H1 (cell line): ENCODE data around the gene LSM14B. TPM values are rescaled to one million over a fixed set of nuclear protein-coding genes. Genes with fewer than 3 reads are reported as not detected.

Experiments used
- CTCF ChIA-PET: fragments of 300-600 bp; sonication (Branson Sonifier 250); formaldehyde crosslinking; loops from one replicate; lab custom pipeline; 2021; ENCODE audit not compliant: partially characterized antibody; lab: Charles Lee
- POLR2A ChIA-PET: fragments of 300-600 bp; sonication (Branson Sonifier 250); formaldehyde crosslinking; loops from one replicate; lab custom pipeline; 2021; ENCODE audit warnings: inconsistent platforms; ENCODE audit not compliant: partially characterized antibody; lab: Charles Lee
- DNase-seq, 2 experiments: peaks; one replicate each; pipeline versions ENCODE4 v3.0.0 to v3.0.0-alpha.2; 2010 to 2022; ENCODE audit warnings: low spot score in 2 of 2, low read depth in 1 of 2, mixed read lengths in 1 of 2
- FAIRE-seq: peaks from 2 replicates; lab custom pipeline; 2011; peaks lifted over from hg19 to GRCh38; lab: Jason Lieb, UNC
- H2AFZ ChIP-seq: 2 replicates; pipeline ENCODE4 v1.8.1; 2012; ENCODE audit warnings: low read length, inconsistent platforms
- H2AK5ac ChIP-seq: 2 replicates; pipeline ENCODE4 v1.6.1; 2013; ENCODE audit warnings: low read depth, low read length
- H2BK120ac ChIP-seq: replicated peaks from 2 replicates; pipeline ENCODE3; 2013; ENCODE audit warnings: low read depth, low read length, inconsistent platforms
- H2BK12ac ChIP-seq: 2 replicates; pipeline ENCODE4 v1.6.1; 2013; ENCODE audit warnings: low read depth, low read length
- H2BK15ac ChIP-seq: 2 replicates; pipeline ENCODE4 v1.6.1; 2013; ENCODE audit warnings: low read length
- H2BK20ac ChIP-seq: 2 replicates; pipeline ENCODE4 v1.6.1; 2013; ENCODE audit warnings: low read length
- H2BK5ac ChIP-seq: 2 replicates; pipeline ENCODE4 v1.6.1; 2013; ENCODE audit warnings: low read depth, low read length
- H3K14ac ChIP-seq: 2 replicates; pipeline ENCODE4 v1.6.1; 2013; ENCODE audit warnings: inconsistent platforms; ENCODE audit not compliant: insufficient read length
- H3K18ac ChIP-seq: 2 replicates; pipeline ENCODE4 v1.6.1; 2013; ENCODE audit warnings: low read length; ENCODE audit errors: extremely low read depth
- H3K23ac ChIP-seq: 2 replicates; pipeline ENCODE4 v1.6.1; 2013; ENCODE audit warnings: inconsistent platforms; ENCODE audit not compliant: insufficient read length
- H3K23me2 ChIP-seq: 2 replicates; pipeline ENCODE4 v1.6.1; 2013; ENCODE audit warnings: low read depth, low read length
- H3K27ac ChIP-seq: 2 replicates; pipeline ENCODE4 v1.6.1; 2011; ENCODE audit warnings: low read depth, low read length, inconsistent platforms
- H3K27me3 ChIP-seq, 4 experiments: replicated peaks in 1 of 4; 1 replicate in 1 of 4; 2 replicates in 3 of 4; pipeline versions ENCODE4 v1.6.1 to v1.8.1; 2011 to 2013; ENCODE audit warnings: low read length in 3 of 4, mild to moderate bottlenecking in 3 of 4, inconsistent platforms in 2 of 4, mixed read lengths in 2 of 4, moderate library complexity in 1 of 4; ENCODE audit not compliant: control insufficient read depth in 3 of 4, insufficient read depth in 3 of 4; ENCODE audit errors: extremely low read depth in 1 of 4
- H3K36me3 ChIP-seq, 4 experiments: 2 replicates each; pipeline versions ENCODE4 v1.6.1 to v1.8.1; 2011 to 2013; ENCODE audit warnings: mild to moderate bottlenecking in 4 of 4, low read length in 3 of 4, moderate library complexity in 2 of 4, control low read depth in 1 of 4, inconsistent platforms in 1 of 4; ENCODE audit not compliant: insufficient read depth in 4 of 4, control insufficient read depth in 2 of 4
- H3K4ac ChIP-seq: replicated peaks from 2 replicates; pipeline ENCODE3; 2013; ENCODE audit warnings: low read length, low read depth, mixed read lengths, inconsistent platforms; ENCODE audit not compliant: insufficient read length
- H3K4me1 ChIP-seq, 4 experiments: replicated peaks in 1 of 4; 1 replicate in 1 of 4; 2 replicates in 3 of 4; pipeline versions ENCODE4 v1.6.1 to v1.8.1; 2011 to 2013; ENCODE audit warnings: low read length in 3 of 4, inconsistent platforms in 2 of 4, mixed read lengths in 1 of 4; ENCODE audit not compliant: insufficient read depth in 4 of 4, control insufficient read depth in 3 of 4
- H3K4me2 ChIP-seq, 2 experiments: 2 replicates each; pipeline versions ENCODE4 v1.6.1 to v1.8.1; 2011 to 2013; ENCODE audit warnings: low read depth in 2 of 2, low read length in 2 of 2, control low read depth in 1 of 2, inconsistent platforms in 1 of 2, mild to moderate bottlenecking in 1 of 2; ENCODE audit not compliant: insufficient read depth in 1 of 2
- H3K4me3 ChIP-seq, 4 experiments: fragments of 200-600, 300-600 bp in 1 of 4; sonication (generic), shearing (Covaris generic), sonication (Bioruptor Twin) in 1 of 4; 2 replicates each; pipeline versions ENCODE4 v1.5.1 to v1.8.1; 2011 to 2016; ENCODE audit warnings: low read length in 4 of 4, low read depth in 3 of 4, control low read depth in 2 of 4, inconsistent platforms in 2 of 4, mild to moderate bottlenecking in 2 of 4, mixed read lengths in 1 of 4, moderate library complexity in 1 of 4; ENCODE audit not compliant: insufficient read depth in 2 of 4; ENCODE audit errors: extremely low read depth in 1 of 4
- H3K56ac ChIP-seq: replicated peaks from 2 replicates; pipeline ENCODE3; 2013; ENCODE audit warnings: low read depth, mild to moderate bottlenecking, mixed read lengths, low read length, inconsistent platforms; ENCODE audit not compliant: insufficient read length
- H3K79me1 ChIP-seq: 2 replicates; pipeline ENCODE4 v1.6.1; 2013; ENCODE audit warnings: low read depth, low read length, control low read depth
- H3K79me2 ChIP-seq, 2 experiments: 2 replicates each; pipeline versions ENCODE4 v1.6.1 to v1.8.1; 2012 to 2013; ENCODE audit warnings: low read length in 2 of 2, mild to moderate bottlenecking in 2 of 2, inconsistent platforms in 1 of 2; ENCODE audit not compliant: insufficient read depth in 2 of 2, control insufficient read depth in 1 of 2
- H3K9ac ChIP-seq, 4 experiments: replicated peaks in 1 of 4; 1 replicate in 1 of 4; 2 replicates in 3 of 4; pipeline versions ENCODE4 v1.6.1 to v1.8.1; 2011 to 2013; ENCODE audit warnings: low read depth in 3 of 4, low read length in 3 of 4, control low read depth in 2 of 4, mild to moderate bottlenecking in 2 of 4, moderate library complexity in 2 of 4, inconsistent platforms in 1 of 4; ENCODE audit errors: extremely low read depth in 1 of 4
- H3K9me3 ChIP-seq, 2 experiments: 2 replicates each; pipeline versions ENCODE4 v1.6.1 to v1.8.1; 2012 to 2013; ENCODE audit warnings: mild to moderate bottlenecking in 2 of 2, moderate library complexity in 2 of 2, control low read depth in 1 of 2, inconsistent platforms in 1 of 2, low read depth in 1 of 2, low read length in 1 of 2, mixed read lengths in 1 of 2; ENCODE audit not compliant: insufficient read depth in 2 of 2
- H4K20me1 ChIP-seq, 2 experiments: replicated peaks in 1 of 2; 2 replicates each; pipeline versions ENCODE3 to v1.8.1; 2011 to 2013; ENCODE audit warnings: inconsistent platforms in 2 of 2, low read length in 2 of 2, mild to moderate bottlenecking in 1 of 2; ENCODE audit not compliant: insufficient read depth in 2 of 2, control insufficient read depth in 1 of 2
- H4K5ac ChIP-seq: 2 replicates; pipeline ENCODE4 v1.6.1; 2013; ENCODE audit warnings: low read length, low read depth, mixed read lengths, inconsistent platforms; ENCODE audit not compliant: insufficient read length
- H4K8ac ChIP-seq: 2 replicates; pipeline ENCODE4 v1.8.0; 2013; ENCODE audit warnings: mild to moderate bottlenecking, moderate library complexity, low read length, inconsistent platforms; ENCODE audit not compliant: insufficient read depth; ENCODE audit errors: extremely low read depth
- H4K91ac ChIP-seq: replicated peaks from 2 replicates; pipeline ENCODE3; 2013; ENCODE audit warnings: low read length, mixed read lengths, inconsistent platforms; ENCODE audit not compliant: insufficient read length
- CHD2 ChIP-seq: IDR thresholded peaks from 2 replicates; pipeline ENCODE4 v1.6.1; 2012; ENCODE audit warnings: low read length, improper control_type of control experiment
- CTBP2 ChIP-seq: IDR thresholded peaks from 2 replicates; pipeline ENCODE4 v1.7.0; 2011; ENCODE audit warnings: borderline replicate concordance, mild to moderate bottlenecking, moderate library complexity, mixed read lengths, low read length; ENCODE audit not compliant: insufficient read depth, insufficient read length
- JUND ChIP-seq: IDR thresholded peaks from 2 replicates; pipeline ENCODE4 v1.6.1; 2011; ENCODE audit warnings: mild to moderate bottlenecking, improper control_type of control experiment, low read length
- NANOG ChIP-seq: IDR thresholded peaks from 2 replicates; pipeline ENCODE4 v1.6.1; 2011; ENCODE audit warnings: low read length, low read depth, mild to moderate bottlenecking, inconsistent platforms; ENCODE audit not compliant: insufficient read depth, poor library complexity, severe bottlenecking
- POLR2AphosphoS5 ChIP-seq: IDR thresholded peaks from 2 replicates; pipeline ENCODE4 v1.6.1; 2011; ENCODE audit warnings: low read depth, low read length
- TEAD4 ChIP-seq: IDR thresholded peaks from 2 replicates; pipeline ENCODE4 v1.6.1; 2012; ENCODE audit warnings: low read depth, low read length, inconsistent platforms, mixed read lengths
- WGBS, 2 experiments: shearing (Covaris generic) in 1 of 2; methylation state at CpG; one replicate each; pipeline versions ENCODE4 v1.1.6 to v1.1.7; 2013 to 2015; ENCODE audit warnings: low lambda C conversion rate in 2 of 2, mixed read lengths in 2 of 2, inconsistent platforms in 1 of 2, low coverage in 1 of 2, missing lambda C conversion rate in 1 of 2; ENCODE audit not compliant: insufficient replicate concordance in 2 of 2, insufficient coverage in 1 of 2, insufficient read length in 1 of 2; ENCODE audit errors: extremely low coverage in 1 of 2, missing lambda C conversion rate in 1 of 2; 5-methylcytosine and 5-hydroxymethylcytosine counted together
- polyA plus RNA-seq, 7 experiments: library from polyadenylated mRNA; depleted of rRNA in 3 of 7; stranded (reverse) in 5 of 7; unstranded in 2 of 7; fragments of >200 nt in 5 of 7; fragments of 200-250 nt in 2 of 7; gene quantifications; 1 replicate in 5 of 7; 2 replicates in 1 of 7; 4 replicates in 1 of 7; pipeline versions ENCODE4 v1.2.1 to v1.2.3, GENCODE V29; 2011 to 2013; ENCODE audit warnings: missing spikeins in 2 of 7, mixed read lengths in 2 of 7
- total RNA-seq: library from RNA; stranded (reverse); fragmentation: NEBNext Ultra II Directional; extraction: Animal tissue kit (Norgen Biotek cat#: 25700); gene quantifications from 2 replicates; pipeline ENCODE4 v1.2.1, GENCODE V29; 2021

LSM14B gene
- total and polyA plus RNA-seq, 2 of the 8 experiments (the other 6 are each of a cell fraction or from before 2014, with no cell fraction given) = 58.3 to 65.6 TPM

DNA sequence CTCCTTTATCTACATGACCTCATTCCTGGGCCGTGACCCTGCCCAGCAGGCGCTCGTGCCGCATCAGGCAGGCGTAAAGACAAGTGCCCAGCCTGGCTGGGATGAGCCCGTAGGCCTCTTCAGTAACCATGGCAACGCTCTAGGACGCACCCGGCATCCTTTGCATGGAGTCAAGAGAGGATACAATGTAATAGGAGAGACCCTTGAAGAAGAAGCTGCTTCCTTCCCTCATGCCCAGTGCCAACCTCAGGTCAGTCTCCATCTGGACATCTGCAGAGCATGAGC, 5.0 kb upstream of the LSM14B start:
- no peak overlapping the region for H2BK5ac ChIP-seq
- WGBS, 2 experiments = 86% methylated on average over 9 of the region's 9 CpGs; no CpG with 5 or more reads in 1 of the 2 experiments
- H4K20me1 ChIP-seq = no peaks in the 10 kb centered on the region
- H3K9me3 ChIP-seq = peaks cover 0 to 5% of the 10 kb centered on the region in 2 experiments; a peak in 1 of 4 replicates
- no peak overlapping the region for H3K18ac ChIP-seq
- H3K14ac ChIP-seq = no peak overlapping the region
- H3K23me2 ChIP-seq = peaks cover 2% of the 10 kb centered on the region; the same call in 1 of the 2 replicates
- no peak overlapping the region for H2BK20ac ChIP-seq
- no peak for FAIRE-seq
- no peak overlapping the region for H2BK12ac ChIP-seq
- TF ChIP-seq JUND = no peak
- no peak for TF ChIP-seq NANOG
- TF ChIP-seq CTBP2 = no peak
- no peak for TF ChIP-seq POLR2AphosphoS5
- no peak for TF ChIP-seq CHD2
- no peak for TF ChIP-seq TEAD4
- ChIA-PET POLR2A (interaction anchor here (12.2 kb wide), 1 partner anchor 51 kb away, joined by 125 read pairs; the partner anchor contains the start of gene TAF4), CTCF (interaction anchor here (3.9 kb wide), 1 partner anchor 106 kb away, joined by 16 read pairs; no protein-coding TSS in a partner anchor)
- no peak overlapping the region for H4K91ac ChIP-seq
- H3K4ac ChIP-seq = no peak overlapping the region
- no peaks in the 10 kb centered on the region for H3K79me2 ChIP-seq
- H3K36me3 ChIP-seq = no peaks in the 10 kb centered on the region
- H3K27me3 ChIP-seq = no peaks in the 10 kb centered on the region; a peak in 1 of 7 replicates
- no peak overlapping the region for H3K23ac ChIP-seq
- H3K4me1 ChIP-seq = peaks cover 0 to 13% (median 5%) of the 10 kb centered on the region in 4 experiments; a peak in 5 of 7 replicates
- H2BK120ac ChIP-seq = no peak overlapping the region
- no peaks in the 10 kb centered on the region for H3K79me1 ChIP-seq
- H3K27ac ChIP-seq = no peak overlapping the region
- no peak overlapping the region for H4K5ac ChIP-seq
- no peak overlapping the region for H3K4me3 ChIP-seq
- no peak overlapping the region for H3K9ac ChIP-seq
- H3K4me2 ChIP-seq = no peak overlapping the region
- no peak overlapping the region for H2BK15ac ChIP-seq
- H3K56ac ChIP-seq = no peak overlapping the region
- no peak overlapping the region for H2AK5ac ChIP-seq
- H4K8ac ChIP-seq = no peak overlapping the region
- no peak overlapping the region for H2AFZ ChIP-seq
- DNase-seq = no peak
